BLaER1 (cell line): ENCODE data around the gene UBFD1.
A peak's percentile ranks its signal among the peaks of the same experiment; 100 is the strongest.
"Not testable (repeated sequence)": the region's sequence is repeated elsewhere in the genome, so short reads cannot be mapped to it uniquely, and the experiment has no call there.

ENCODE experiments used
- H3K27ac ChIP-seq: shearing (Covaris generic); formaldehyde crosslinking; 2 replicates; pipeline ENCODE4 v1.8.1; 2022
- H3K27me3 ChIP-seq: shearing (Covaris generic); formaldehyde crosslinking; 2 replicates; pipeline ENCODE4 v1.8.1; 2022
- H3K36me3 ChIP-seq: shearing (Covaris generic); formaldehyde crosslinking; 2 replicates; pipeline ENCODE4 v1.8.1; 2022
- H3K4me1 ChIP-seq: shearing (Covaris generic); formaldehyde crosslinking; 2 replicates; pipeline ENCODE4 v1.8.1; 2022
- H3K4me2 ChIP-seq: shearing (Covaris generic); formaldehyde crosslinking; 2 replicates; pipeline ENCODE4 v1.8.1; 2022
- H3K4me3 ChIP-seq: shearing (Covaris generic); formaldehyde crosslinking; 2 replicates; pipeline ENCODE4 v1.8.1; 2022
- H3K9ac ChIP-seq: shearing (Covaris generic); formaldehyde crosslinking; 2 replicates; pipeline ENCODE4 v1.8.1; 2022
- H3K9me3 ChIP-seq: shearing (Covaris generic); formaldehyde crosslinking; 2 replicates; pipeline ENCODE4 v1.8.1; 2022
- H4K20me1 ChIP-seq: shearing (Covaris generic); formaldehyde crosslinking; 2 replicates; pipeline ENCODE4 v1.8.1; 2022
- Cebpa-rat ChIP-seq: shearing (Covaris generic); IDR thresholded peaks from 2 replicates; pipeline ENCODE4 v1.8.1; 2022

UBFD1 gene

DNA sequence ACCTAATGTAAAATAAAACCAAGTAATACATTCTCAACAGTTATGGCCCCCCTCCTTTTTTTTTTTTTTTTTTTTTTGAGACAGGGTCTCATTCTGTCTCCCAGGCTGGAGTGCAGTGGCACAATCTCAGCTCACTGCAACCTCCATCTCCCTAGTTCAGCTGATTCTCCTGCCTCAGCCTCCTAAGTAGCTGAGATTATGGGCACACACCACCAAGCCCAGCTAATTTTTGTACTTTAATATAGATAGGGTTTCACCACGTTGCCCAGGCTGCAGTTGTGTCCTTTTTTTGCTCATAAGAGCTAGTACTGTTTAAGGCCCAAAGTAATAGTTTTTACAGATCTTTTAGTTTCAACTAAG, 18.6 kb upstream of the UBFD1 start:
- H3K4me2 ChIP-seq = no peak overlapping the region
- H3K4me3 ChIP-seq = no peak overlapping the region

GRCh38 chr16:23539984-23540816, 17.3 kb upstream of the UBFD1 start:
- no peaks in the 10 kb centered on the region for H3K9me3 ChIP-seq
- no peak overlapping the region for H3K4me2 ChIP-seq
- H3K4me3 ChIP-seq = no peak overlapping the region
- H4K20me1 ChIP-seq = peaks cover 9% of the 10 kb centered on the region; the same call in 1 of the 2 replicates
- H3K27ac ChIP-seq = no peak overlapping the region
- no peak for TF ChIP-seq Cebpa-rat
- no peaks in the 10 kb centered on the region for H3K4me1 ChIP-seq
- peaks cover 98% of the 10 kb centered on the region for H3K36me3 ChIP-seq
- no peaks in the 10 kb centered on the region for H3K27me3 ChIP-seq
- no peak overlapping the region for H3K9ac ChIP-seq

More for the DNA sequence above, 18.6 kb upstream of the UBFD1 start:
- H4K20me1 ChIP-seq = 0 out of 2 replicates have a peak, but pooled peaks cover 7% of the 10 kb centered on the region
- H3K9ac ChIP-seq = no peak overlapping the region
- no peaks in the 10 kb centered on the region for H3K4me1 ChIP-seq
- H3K27ac ChIP-seq = no peak overlapping the region
- H3K9me3 ChIP-seq = no peaks in the 10 kb centered on the region
- peaks cover 98% of the 10 kb centered on the region for H3K36me3 ChIP-seq
- TF ChIP-seq Cebpa-rat = no peak
- H3K27me3 ChIP-seq = no peaks in the 10 kb centered on the region

DNA sequence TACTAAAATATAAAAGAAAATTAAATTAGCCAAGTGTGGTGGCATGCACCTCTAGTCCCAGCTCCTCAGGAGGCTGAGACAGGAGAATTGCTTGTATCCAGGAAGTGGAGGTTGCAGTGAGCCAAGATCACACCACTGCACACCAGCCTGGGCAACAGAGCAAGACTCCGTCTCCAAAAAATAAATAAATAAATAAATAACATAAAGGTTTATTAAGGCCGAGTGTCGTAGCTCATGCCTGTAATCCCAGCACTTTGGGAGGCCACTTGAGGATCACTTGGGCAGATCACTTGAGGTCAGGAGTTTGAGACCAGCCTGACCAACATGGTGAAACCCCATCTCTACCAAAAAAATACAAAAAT, 16.7 kb upstream of the UBFD1 start:
- H3K27ac ChIP-seq = not testable (repeated sequence)
- H3K36me3 ChIP-seq = peaks cover 98% of the 10 kb centered on the region

GRCh38 chr16:23544436-23544835, 13.1 kb upstream of the UBFD1 start:
- Histone ChIP-seq H3K4me2 (no peak overlapping the region), H3K4me3 (no peak overlapping the region), H3K36me3 (peaks cover 99% of the 10 kb centered on the region), H4K20me1 (peaks cover 28% of the 10 kb centered on the region; the same call in 1 of the 2 replicates), H3K4me1 (no peaks in the 10 kb centered on the region), H3K9me3 (no peaks in the 10 kb centered on the region), H3K9ac (no peak overlapping the region), H3K27me3 (no peaks in the 10 kb centered on the region), H3K27ac (no peak overlapping the region)
- TF ChIP-seq Cebpa-rat = no peak

More for the DNA sequence above, 16.7 kb upstream of the UBFD1 start:
- H3K4me3 ChIP-seq, H3K9ac ChIP-seq, H3K9me3 ChIP-seq, H3K4me2 ChIP-seq, H3K27me3 ChIP-seq, H3K4me1 ChIP-seq: not testable (repeated sequence)
- peaks cover 15% of the 10 kb centered on the region; the same call in 1 of the 2 replicates for H4K20me1 ChIP-seq

DNA sequence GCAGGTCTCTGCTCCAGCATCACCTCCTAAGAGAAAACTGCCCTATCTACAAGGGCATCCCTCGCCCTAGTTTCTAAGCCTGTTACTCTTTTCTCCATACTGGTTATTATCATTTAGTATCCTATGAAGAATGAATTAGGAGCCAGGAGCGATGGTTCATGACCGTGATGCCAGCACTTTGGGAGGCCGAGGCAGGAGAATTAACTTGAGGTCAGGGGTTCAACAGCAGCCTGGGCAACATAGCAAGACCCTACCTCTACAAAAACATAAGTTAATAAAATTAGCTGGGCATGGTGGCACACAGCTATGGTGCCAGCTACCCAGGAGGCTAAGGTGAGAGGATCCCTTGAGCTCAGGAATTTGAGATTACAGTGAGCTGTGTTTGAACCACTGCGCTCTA, 7.6 kb upstream of the UBFD1 start:
- TF ChIP-seq Cebpa-rat = no peak
- no peaks in the 10 kb centered on the region for H3K4me1 ChIP-seq
- no peak overlapping the region for H3K27ac ChIP-seq
- H3K4me2 ChIP-seq = no peak overlapping the region
- no peak overlapping the region for H3K9ac ChIP-seq
- H3K36me3 ChIP-seq = peaks cover 84% of the 10 kb centered on the region
- H4K20me1 ChIP-seq = peaks cover 23% of the 10 kb centered on the region; the same call in 1 of the 2 replicates
- H3K9me3 ChIP-seq = no peaks in the 10 kb centered on the region
- no peaks in the 10 kb centered on the region for H3K27me3 ChIP-seq
- no peak overlapping the region for H3K4me3 ChIP-seq

- Histone ChIP-seq H3K9ac (no peak overlapping the region), H3K4me1 (peaks cover 10% of the 10 kb centered on the region), H3K4me2 (no peak overlapping the region), H3K27me3 (no peaks in the 10 kb centered on the region), H3K4me3 (no peak overlapping the region), H3K27ac (no peak overlapping the region), H4K20me1 (0 out of 2 replicates have a peak, but pooled peaks cover 5% of the 10 kb centered on the region), H3K9me3 (no peaks in the 10 kb centered on the region), H3K36me3 (peaks cover 62% of the 10 kb centered on the region)
- TF ChIP-seq Cebpa-rat = no peak
Measured at GRCh38 chr16:23552161-23552560, 5.4 kb upstream of the UBFD1 start.

DNA sequence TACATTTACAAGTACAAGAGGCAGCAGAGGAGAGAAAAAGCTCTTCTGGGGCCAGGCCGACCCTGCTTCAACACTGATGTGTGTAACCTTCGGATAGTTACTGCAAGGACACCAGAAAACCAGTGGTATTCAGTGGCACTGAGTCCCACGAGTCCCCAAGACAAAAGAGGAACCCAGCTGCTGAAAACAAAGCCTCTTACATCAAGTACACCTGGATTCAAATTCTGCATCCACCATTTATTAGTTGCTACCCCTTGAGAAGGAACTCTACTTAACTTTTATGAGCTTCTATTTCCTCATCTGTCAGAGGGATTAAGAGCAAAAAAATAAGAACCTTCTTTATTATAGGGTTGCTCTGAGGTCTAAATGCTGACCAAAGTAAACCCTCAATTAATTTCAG, 3.0 kb upstream of the UBFD1 start:
- peaks cover 45% of the 10 kb centered on the region for H3K36me3 ChIP-seq
- TF ChIP-seq Cebpa-rat = no peak
- H3K27ac ChIP-seq = no peak overlapping the region
- H3K4me1 ChIP-seq = peaks cover 24% of the 10 kb centered on the region
- H4K20me1 ChIP-seq = peaks cover 19% of the 10 kb centered on the region; the same call in 1 of the 2 replicates
- H3K9ac ChIP-seq = no peak overlapping the region
- H3K4me3 ChIP-seq = no peak overlapping the region
- no peak overlapping the region for H3K4me2 ChIP-seq
- no peaks in the 10 kb centered on the region for H3K9me3 ChIP-seq
- H3K27me3 ChIP-seq = no peaks in the 10 kb centered on the region

DNA sequence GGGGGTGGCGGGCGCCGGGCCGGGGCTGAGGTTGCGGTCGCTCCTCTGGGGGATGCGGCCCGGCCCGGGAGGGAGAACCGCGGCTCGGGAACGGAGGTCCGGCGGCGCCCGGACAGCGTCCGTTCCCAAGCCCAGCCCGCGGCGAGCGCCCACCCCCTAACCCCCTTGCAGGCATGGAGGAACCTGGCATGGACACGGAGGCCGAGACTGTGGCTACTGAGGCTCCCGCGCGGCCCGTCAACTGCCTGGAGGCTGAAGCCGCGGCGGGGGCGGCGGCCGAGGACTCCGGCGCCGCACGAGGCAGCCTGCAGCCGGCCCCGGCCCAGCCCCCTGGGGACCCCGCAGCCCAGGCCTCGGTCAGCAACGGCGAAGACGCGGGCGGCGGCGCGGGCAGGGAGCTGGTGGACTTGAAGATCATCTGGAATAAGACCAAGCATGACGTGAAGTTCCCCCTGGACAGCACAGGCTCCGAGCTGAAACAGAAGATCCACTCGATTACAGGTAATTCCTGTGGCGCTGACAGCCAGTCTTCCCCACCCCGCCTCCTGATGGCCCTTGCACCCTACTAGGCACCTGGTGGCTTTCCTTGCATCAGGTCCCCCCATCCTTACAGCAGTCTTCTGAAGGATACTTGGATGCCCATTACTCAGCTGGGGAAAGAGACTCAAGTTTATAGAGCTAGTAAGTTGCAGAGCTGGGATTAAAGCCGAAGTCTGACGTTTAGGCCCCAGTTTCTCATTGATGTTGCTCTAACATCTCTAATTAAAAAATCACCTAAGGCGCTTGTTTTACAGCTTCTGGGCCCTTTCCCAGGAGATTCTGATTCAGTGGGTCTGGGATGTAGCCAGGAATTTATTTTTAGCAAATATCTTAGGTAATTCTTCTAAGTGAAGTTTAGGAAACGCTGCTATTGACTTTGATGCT, 514 bp downstream of the UBFD1 start:
- TF ChIP-seq Cebpa-rat = no peak
- H3K27me3 ChIP-seq = no peaks in the 10 kb centered on the region
- H3K4me3 ChIP-seq = peak overlapping the region; percentile 100
- H3K36me3 ChIP-seq = peaks cover 45% of the 10 kb centered on the region
- peak overlapping the region; percentile 94 for H3K27ac ChIP-seq
- no peaks in the 10 kb centered on the region for H3K9me3 ChIP-seq
- peak overlapping the region; percentile 97 for H3K9ac ChIP-seq
- H3K4me1 ChIP-seq = peaks cover 26% of the 10 kb centered on the region
- peak overlapping the region; percentile 97 for H3K4me2 ChIP-seq
- H4K20me1 ChIP-seq = peaks cover 45% of the 10 kb centered on the region

DNA sequence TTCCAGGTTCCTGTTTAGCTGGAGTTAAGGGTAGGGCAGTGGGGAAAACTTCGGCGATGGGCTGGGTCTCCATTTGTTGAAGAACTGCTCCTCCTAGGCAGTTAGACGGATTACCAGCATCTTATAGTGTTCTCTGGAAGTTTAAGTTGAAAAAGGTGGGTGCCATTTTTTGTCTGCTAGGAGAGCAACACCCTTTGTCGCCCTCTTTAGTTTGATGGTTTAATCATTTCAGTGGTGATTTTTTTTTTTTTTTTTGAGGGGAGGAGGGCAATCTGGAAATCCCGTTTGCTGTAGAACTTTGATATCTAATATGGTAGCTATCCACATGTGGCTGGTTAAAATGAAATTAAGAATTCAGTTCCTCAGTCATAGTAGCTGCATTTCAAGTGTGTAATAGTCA, 4.1 kb downstream of the UBFD1 start:
- Histone ChIP-seq H3K27me3 (no peaks in the 10 kb centered on the region), H3K4me2 (no peak overlapping the region), H3K9ac (no peak overlapping the region), H3K4me1 (peaks cover 19% of the 10 kb centered on the region), H4K20me1 (peaks cover 58% of the 10 kb centered on the region), H3K27ac (no peak overlapping the region), H3K36me3 (peaks cover 75% of the 10 kb centered on the region), H3K9me3 (no peaks in the 10 kb centered on the region), H3K4me3 (no peak overlapping the region)
- no peak for TF ChIP-seq Cebpa-rat

DNA sequence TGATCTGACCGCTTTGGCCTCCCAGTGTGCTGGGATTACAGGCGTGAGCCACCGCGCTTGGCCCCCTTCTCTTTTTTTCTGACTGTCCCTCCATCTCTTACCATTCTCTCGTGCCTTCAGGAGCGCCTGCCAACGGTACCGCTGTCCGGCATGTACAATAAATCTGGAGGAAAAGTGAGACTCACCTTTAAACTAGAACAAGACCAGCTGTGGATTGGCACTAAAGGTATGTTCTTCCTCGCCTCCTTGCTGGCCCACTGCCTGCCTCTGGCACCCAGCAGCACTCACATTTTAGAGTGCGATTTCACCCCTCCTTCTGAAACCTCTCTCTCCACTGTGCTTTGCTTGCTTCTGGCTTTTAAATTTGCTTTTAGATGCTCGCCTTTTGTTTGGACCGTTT, 5.0 kb downstream of the UBFD1 start:
- Histone ChIP-seq H3K9ac (no peak overlapping the region), H3K27ac (no peak overlapping the region), H3K36me3 (peaks cover 84% of the 10 kb centered on the region), H3K4me2 (no peak overlapping the region), H3K27me3 (no peaks in the 10 kb centered on the region), H3K4me1 (peaks cover 15% of the 10 kb centered on the region), H4K20me1 (peaks cover 58% of the 10 kb centered on the region), H3K9me3 (no peaks in the 10 kb centered on the region), H3K4me3 (no peak overlapping the region)
- no peak for TF ChIP-seq Cebpa-rat
